Mucosa of gallbladder (tissue), 1 donor: ENCODE results near the gene POTED. TPM values are rescaled to one million over a fixed set of nuclear protein-coding genes. Genes with fewer than 3 reads are reported as not detected.
"Not testable (repeated sequence)": the region's sequence is repeated elsewhere in the genome, so short reads cannot be mapped to it uniquely, and the experiment has no call there.

Source experiments
- DNase-seq: peaks from one replicate; pipeline ENCODE4 v3.0.0-alpha.2; 2020; ENCODE audit warnings: low spot score
- total RNA-seq: library from RNA; stranded (reverse); gene quantifications from one replicate; pipeline ENCODE4 v1.2.1, GENCODE V29; 2021
- donor health status: DM: no; HTN: no; CAD: no.

The POTED gene
- not detected for total RNA-seq

- not testable (repeated sequence) for DNase-seq
These were observed at the start of gene POTED for GRCh38 chr21:13609477-13609876. POTED (plus strand) TSS chr21:13609777; CDS start chr21:13610229, 452 bp downstream.

GRCh38 chr21:13650101-13650500, 40.5 kb downstream of the POTED start:
- not testable (repeated sequence) for DNase-seq

GRCh38 chr21:13651746-13652145, 42.2 kb downstream of the POTED start:
- not testable (repeated sequence) for DNase-seq
